Endothelial cell of umbilical vein (primary cell): ENCODE results near the gene ANXA2.

Experiments used
- EZH2 ChIP-seq: IDR thresholded peaks from 2 replicates; pipeline ENCODE4 v1.6.1; 2012; ENCODE audit warnings: borderline replicate concordance, low read depth, mild to moderate bottlenecking, moderate library complexity, low read length, inconsistent platforms; ENCODE audit not compliant: severe bottlenecking
- GATA2 ChIP-seq: IDR thresholded peaks from 2 replicates; pipeline ENCODE4 v1.7.0; 2011; ENCODE audit warnings: low read depth, mild to moderate bottlenecking, moderate library complexity, mixed read lengths, low read length; ENCODE audit not compliant: insufficient read length, insufficient read depth
- POLR2A ChIP-seq: IDR thresholded peaks from 2 replicates; pipeline ENCODE4 v1.6.1; 2012; ENCODE audit warnings: low read depth, mild to moderate bottlenecking, control low read depth, low read length
- POLR2AphosphoS5 ChIP-seq: IDR thresholded peaks from 2 replicates; pipeline ENCODE4 v1.6.1; 2012; ENCODE audit warnings: low read depth, mild to moderate bottlenecking, control low read depth, low read length, moderate library complexity; ENCODE audit not compliant: insufficient read depth
- TF ChIP-seq, protein P1 (sequence below), 2 donors: IDR thresholded peaks; 1 replicate in 1 of 2; 2 replicates in 1 of 2; pipeline ENCODE4 v1.5.1; 2011; ENCODE audit warnings: low read length in 2 of 2, mild to moderate bottlenecking in 2 of 2, moderate library complexity in 2 of 2, control low read depth in 1 of 2, inconsistent platforms in 1 of 2, low read depth in 1 of 2; ENCODE audit not compliant: insufficient read depth in 1 of 2; ENCODE audit errors: extremely low read depth in 1 of 2
- TF ChIP-seq, protein P2 (sequence below): IDR thresholded peaks from 2 replicates; pipeline ENCODE4 v1.6.1; 2011; ENCODE audit not compliant: insufficient read depth, insufficient read length

DNA sequence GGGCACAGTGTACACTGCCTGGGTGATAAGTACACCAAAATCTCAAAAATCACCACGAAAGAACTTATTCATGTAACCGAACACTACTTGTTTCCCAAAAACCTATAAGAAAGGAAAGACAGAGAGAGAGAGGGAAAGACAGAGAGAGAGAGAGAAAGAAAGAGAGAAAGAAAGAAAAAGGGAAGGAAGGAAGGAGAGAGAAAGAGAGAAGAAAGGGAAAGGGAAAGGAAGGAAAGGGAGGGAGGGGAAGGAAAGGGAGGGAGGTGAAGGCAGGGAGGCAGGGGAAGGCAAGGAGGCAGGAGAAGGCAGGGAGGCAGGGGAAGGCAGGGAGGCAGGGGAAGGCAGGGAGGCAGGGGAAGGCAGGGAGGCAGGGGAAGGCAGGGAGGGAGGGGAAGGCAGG, 48.2 kb downstream of the ANXA2 start:
- TF ChIP-seq, protein P1, sequence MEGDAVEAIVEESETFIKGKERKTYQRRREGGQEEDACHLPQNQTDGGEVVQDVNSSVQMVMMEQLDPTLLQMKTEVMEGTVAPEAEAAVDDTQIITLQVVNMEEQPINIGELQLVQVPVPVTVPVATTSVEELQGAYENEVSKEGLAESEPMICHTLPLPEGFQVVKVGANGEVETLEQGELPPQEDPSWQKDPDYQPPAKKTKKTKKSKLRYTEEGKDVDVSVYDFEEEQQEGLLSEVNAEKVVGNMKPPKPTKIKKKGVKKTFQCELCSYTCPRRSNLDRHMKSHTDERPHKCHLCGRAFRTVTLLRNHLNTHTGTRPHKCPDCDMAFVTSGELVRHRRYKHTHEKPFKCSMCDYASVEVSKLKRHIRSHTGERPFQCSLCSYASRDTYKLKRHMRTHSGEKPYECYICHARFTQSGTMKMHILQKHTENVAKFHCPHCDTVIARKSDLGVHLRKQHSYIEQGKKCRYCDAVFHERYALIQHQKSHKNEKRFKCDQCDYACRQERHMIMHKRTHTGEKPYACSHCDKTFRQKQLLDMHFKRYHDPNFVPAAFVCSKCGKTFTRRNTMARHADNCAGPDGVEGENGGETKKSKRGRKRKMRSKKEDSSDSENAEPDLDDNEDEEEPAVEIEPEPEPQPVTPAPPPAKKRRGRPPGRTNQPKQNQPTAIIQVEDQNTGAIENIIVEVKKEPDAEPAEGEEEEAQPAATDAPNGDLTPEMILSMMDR (IDR thresholded peaks at IDR 0.05; ENCODE audit: extremely low read depth in 1 of 2, insufficient read depth in 1 of 2, low read depth in 1 of 2, low read length in 2 of 2): no peak
- TF ChIP-seq EZH2 (no peak), POLR2A (no peak), POLR2AphosphoS5 (no peak), GATA2 (no peak)
- TF ChIP-seq, protein P2, sequence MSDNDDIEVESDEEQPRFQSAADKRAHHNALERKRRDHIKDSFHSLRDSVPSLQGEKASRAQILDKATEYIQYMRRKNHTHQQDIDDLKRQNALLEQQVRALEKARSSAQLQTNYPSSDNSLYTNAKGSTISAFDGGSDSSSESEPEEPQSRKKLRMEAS: no peak
